Karpas-422 (cell line): ENCODE data around the gene ANO10. TPM values are rescaled to one million over a fixed set of nuclear protein-coding genes. Genes with fewer than 3 reads are reported as not detected.

Source experiments
- DNase-seq: peaks from one replicate; pipeline ENCODE4 v3.0.0-alpha.2; 2015
- H2AFZ ChIP-seq: fragments of 200-600 bp; sonication (generic); 2 replicates; pipeline ENCODE4 v1.6.1; 2014; ENCODE audit warnings: antibody characterized with exemption, low read length, mixed read lengths
- H3K27ac ChIP-seq: fragments of 200-600 bp; sonication (generic); 2 replicates; pipeline ENCODE4 v1.5.1; 2014; ENCODE audit warnings: mild to moderate bottlenecking, low read length, moderate library complexity
- H3K27me3 ChIP-seq: fragments of 200-600 bp; sonication (generic); 2 replicates; pipeline ENCODE4 v1.6.1; 2014; ENCODE audit warnings: low read length, mixed read lengths
- H3K36me3 ChIP-seq: fragments of 200-600 bp; sonication (generic); 2 replicates; pipeline ENCODE4 v1.6.1; 2014; ENCODE audit warnings: low read length, mixed read lengths; ENCODE audit not compliant: insufficient read depth
- H3K4me1 ChIP-seq: fragments of 200-600 bp; sonication (generic); 2 replicates; pipeline ENCODE4 v1.6.1; 2014; ENCODE audit warnings: mild to moderate bottlenecking, low read length, mixed read lengths
- H3K4me2 ChIP-seq: fragments of 200-600 bp; sonication (generic); 2 replicates; pipeline ENCODE4 v1.6.1; 2014; ENCODE audit warnings: low read length, low read depth, mild to moderate bottlenecking; ENCODE audit not compliant: poor library complexity, severe bottlenecking
- H3K4me3 ChIP-seq: fragments of 200-600 bp; sonication (generic); 2 replicates; pipeline ENCODE4 v1.5.1; 2014; ENCODE audit warnings: mild to moderate bottlenecking, antibody characterized with exemption, low read length, mixed read lengths
- H3K79me2 ChIP-seq: fragments of 200-600 bp; sonication (generic); 2 replicates; pipeline ENCODE4 v1.6.1; 2014; ENCODE audit warnings: mild to moderate bottlenecking, low read length, mixed read lengths
- H3K9ac ChIP-seq: fragments of 200-600 bp; sonication (generic); 2 replicates; pipeline ENCODE4 v1.6.0; 2014; ENCODE audit warnings: low read length
- H3K9me2 ChIP-seq: fragments of 200-600 bp; sonication (generic), shearing (Covaris generic); replicated peaks from 2 replicates; pipeline ENCODE4 v1.6.0; 2014; ENCODE audit warnings: mild to moderate bottlenecking, low read length, moderate library complexity; ENCODE audit not compliant: insufficient read depth
- H3K9me3 ChIP-seq: fragments of 300-700, 200-600 bp; sonication (generic); 2 replicates; pipeline ENCODE4 v1.6.1; 2014; ENCODE audit warnings: low read length, mixed read lengths
- H4K20me1 ChIP-seq: fragments of 200-600 bp; sonication (generic); 2 replicates; pipeline ENCODE4 v1.6.1; 2014; ENCODE audit warnings: mild to moderate bottlenecking, antibody characterized with exemption, low read length, low read depth; ENCODE audit not compliant: insufficient read depth
- total RNA-seq: library from RNA; depleted of rRNA; stranded (reverse); fragments of >200 nt; shearing (Covaris generic); gene quantifications from 2 replicates; pipeline ENCODE4 v1.2.3, GENCODE V29; 2014; ENCODE audit warnings: low replicate concordance

Gene ANO10
- total RNA-seq, 1 experiment from 2014 or later: 3.2 TPM

DNA sequence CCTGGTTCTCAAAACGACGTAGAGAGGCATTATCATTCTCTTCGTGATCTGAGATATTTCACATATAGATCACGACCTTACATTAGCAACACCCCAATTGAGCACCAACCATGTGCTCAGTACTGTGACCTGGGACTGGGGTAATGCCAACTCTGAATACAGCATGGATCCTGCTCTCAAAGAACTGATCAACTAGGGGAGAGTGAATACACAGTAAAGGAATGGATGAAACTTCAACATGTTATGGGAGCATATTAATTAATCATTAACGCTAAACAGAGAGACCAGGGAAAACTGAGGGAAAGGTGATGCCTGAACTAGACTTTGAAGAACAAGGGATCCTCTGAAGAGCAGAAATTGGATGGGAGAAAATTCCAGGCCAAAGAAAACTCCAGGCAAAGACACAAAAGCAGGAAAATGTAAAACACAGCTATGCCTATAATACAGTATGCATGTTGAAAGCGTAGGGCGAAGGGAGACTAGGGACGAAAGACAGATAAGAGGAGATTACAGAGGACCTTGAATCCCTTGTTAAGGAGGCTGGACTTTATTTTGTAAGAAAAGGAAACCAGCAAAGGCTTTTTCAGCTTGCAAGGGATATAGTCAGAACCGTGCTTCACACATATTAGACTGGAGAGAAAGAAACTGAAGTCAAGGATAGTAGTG, 105.7 kb downstream of the ANO10 start:
- DNase-seq: no peak
- Histone ChIP-seq H3K4me1 (peaks cover 2% of the 10 kb centered on the region), H3K36me3 (no peaks in the 10 kb centered on the region), H4K20me1 (no peaks in the 10 kb centered on the region), H3K27me3 (no peaks in the 10 kb centered on the region; the same call in 1 of the 2 replicates), H3K4me2 (no peak overlapping the region), H3K27ac (no peak overlapping the region), H3K79me2 (no peaks in the 10 kb centered on the region), H2AFZ (no peak overlapping the region), H3K9me2 (no peaks in the 10 kb centered on the region), H3K4me3 (no peak overlapping the region), H3K9me3 (no peaks in the 10 kb centered on the region), H3K9ac (no peak overlapping the region)

DNA sequence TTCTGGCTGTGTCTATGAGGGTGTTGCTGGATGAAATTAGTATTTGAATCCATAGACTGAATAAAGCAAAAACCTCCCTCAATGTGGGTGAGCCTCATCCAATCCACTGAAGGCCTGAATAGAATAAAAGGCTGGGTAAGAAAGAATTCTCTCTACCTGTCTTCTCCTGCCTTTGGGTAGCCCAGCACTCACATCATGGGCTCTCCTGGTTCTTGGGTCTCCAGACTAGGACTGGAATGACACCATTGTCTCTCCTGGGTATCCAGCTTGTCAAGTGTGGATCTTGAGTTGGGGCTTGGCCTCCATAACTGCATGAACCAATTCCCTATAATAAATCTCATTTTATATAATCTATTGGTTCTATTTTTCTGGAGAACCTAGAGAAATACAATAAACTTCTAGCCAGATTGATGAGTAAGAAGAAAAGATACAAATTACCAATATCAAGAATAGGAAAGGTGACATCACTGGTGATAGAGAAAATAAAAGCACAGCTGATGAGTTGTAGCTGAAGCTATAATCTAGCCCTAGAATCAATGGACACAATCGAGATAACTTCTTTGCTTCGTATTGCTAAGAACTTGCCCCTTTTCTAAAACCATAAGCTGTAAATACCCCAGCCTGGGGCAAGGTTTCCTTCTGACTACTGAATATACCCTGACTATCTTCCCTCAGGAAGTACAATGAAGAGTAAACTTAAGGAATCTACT, 106.4 kb downstream of the ANO10 start:
- no peaks in the 10 kb centered on the region for H3K36me3 ChIP-seq
- H3K9ac ChIP-seq: no peak overlapping the region
- no peaks in the 10 kb centered on the region for H3K4me1 ChIP-seq
- H3K27ac ChIP-seq: no peak overlapping the region
- no peaks in the 10 kb centered on the region for H3K9me2 ChIP-seq
- no peaks in the 10 kb centered on the region; the same call in 1 of the 2 replicates for H3K27me3 ChIP-seq
- H3K79me2 ChIP-seq: no peaks in the 10 kb centered on the region
- no peak for DNase-seq
- no peaks in the 10 kb centered on the region for H4K20me1 ChIP-seq
- no peak overlapping the region for H2AFZ ChIP-seq
- no peak overlapping the region for H3K4me2 ChIP-seq
- no peaks in the 10 kb centered on the region for H3K9me3 ChIP-seq
- H3K4me3 ChIP-seq: no peak overlapping the region

DNA sequence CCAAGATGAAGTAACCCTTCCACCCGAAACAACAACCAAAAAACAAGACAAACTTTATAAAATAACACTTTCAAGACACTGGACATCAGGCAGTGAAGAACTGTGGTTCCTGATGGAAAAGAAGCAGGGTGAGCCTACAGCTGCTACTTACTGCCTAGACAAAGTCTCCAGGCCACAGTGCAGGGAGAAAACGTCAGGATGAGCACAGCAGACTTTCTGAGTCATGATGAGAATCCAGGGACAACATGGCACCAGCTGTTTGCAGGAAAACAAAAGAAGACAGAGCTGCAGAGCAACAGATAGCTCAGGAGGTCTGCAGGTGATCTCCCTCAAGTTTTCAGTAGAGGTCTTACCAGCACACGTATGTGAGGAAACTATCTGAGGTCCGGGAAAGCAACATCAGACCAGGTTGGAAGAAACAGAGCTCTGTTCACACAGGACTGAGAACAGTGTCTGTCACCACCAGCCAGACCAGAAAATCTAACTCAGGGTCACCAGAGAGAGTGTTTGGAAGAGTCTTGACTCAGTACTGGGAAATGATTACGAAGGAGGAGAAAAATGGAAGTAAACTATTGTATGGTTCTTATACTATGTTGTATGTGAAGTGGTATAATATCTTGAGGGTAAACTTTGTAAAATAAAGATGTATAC, 108.9 kb downstream of the ANO10 start:
- Histone ChIP-seq H3K4me3 (no peak overlapping the region), H3K9me2 (no peaks in the 10 kb centered on the region), H3K4me1 (no peaks in the 10 kb centered on the region), H3K9me3 (no peaks in the 10 kb centered on the region), H2AFZ (no peak overlapping the region), H3K4me2 (no peak overlapping the region), H3K9ac (no peak overlapping the region), H3K27ac (no peak overlapping the region), H3K79me2 (no peaks in the 10 kb centered on the region), H3K27me3 (no peaks in the 10 kb centered on the region), H4K20me1 (no peaks in the 10 kb centered on the region), H3K36me3 (no peaks in the 10 kb centered on the region)
- DNase-seq: no peak

DNA sequence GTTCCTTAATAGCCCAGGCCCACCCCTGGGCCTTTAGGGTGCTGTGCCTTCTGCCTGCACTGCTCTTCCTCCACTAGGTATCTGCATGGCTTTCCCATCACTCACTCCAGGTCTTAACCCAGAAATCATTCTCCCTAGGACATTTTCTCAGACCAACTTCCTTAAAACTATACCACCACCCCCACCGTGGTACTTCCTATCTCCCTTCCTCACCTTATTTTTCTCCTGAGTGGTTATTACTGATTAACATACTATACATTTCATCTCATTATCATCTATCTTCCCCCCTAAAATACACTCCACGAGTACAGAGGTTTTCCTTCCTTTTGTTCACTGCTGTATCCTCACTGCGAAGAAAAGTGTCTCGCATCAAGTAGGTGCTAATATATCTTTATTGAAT, 115.2 kb downstream of the ANO10 start:
- H3K9ac ChIP-seq: no peak overlapping the region
- H2AFZ ChIP-seq: no peak overlapping the region
- no peaks in the 10 kb centered on the region for H4K20me1 ChIP-seq
- H3K9me3 ChIP-seq: no peaks in the 10 kb centered on the region
- H3K9me2 ChIP-seq: no peaks in the 10 kb centered on the region
- no peak overlapping the region for H3K4me3 ChIP-seq
- no peak for DNase-seq
- no peaks in the 10 kb centered on the region for H3K79me2 ChIP-seq
- no peaks in the 10 kb centered on the region for H3K27me3 ChIP-seq
- H3K4me1 ChIP-seq: no peaks in the 10 kb centered on the region
- H3K27ac ChIP-seq: no peak overlapping the region
- no peak overlapping the region for H3K4me2 ChIP-seq
- no peaks in the 10 kb centered on the region for H3K36me3 ChIP-seq

DNA sequence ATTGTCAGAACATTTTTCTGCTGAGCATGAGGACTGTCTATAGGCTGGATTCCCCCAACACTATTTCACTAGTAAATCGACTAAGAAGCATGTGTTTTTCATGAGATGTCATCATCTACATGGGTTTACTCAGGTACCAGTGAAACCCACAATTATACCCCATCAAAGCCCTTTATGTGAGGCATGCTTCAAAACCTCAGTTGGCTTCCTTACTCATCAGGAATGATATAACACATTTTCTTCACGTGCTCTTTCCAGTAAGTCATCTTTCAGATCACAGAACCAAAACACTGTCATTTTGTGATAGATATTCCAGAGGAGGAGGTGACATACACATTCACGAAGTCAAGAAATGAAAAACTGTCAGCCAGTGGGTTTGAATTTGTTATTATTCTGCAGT, 116.5 kb downstream of the ANO10 start:
- no peak for DNase-seq
- no peaks in the 10 kb centered on the region for H4K20me1 ChIP-seq
- no peak overlapping the region for H3K27ac ChIP-seq
- H3K4me3 ChIP-seq: no peak overlapping the region
- no peak overlapping the region for H3K4me2 ChIP-seq
- no peak overlapping the region for H3K9ac ChIP-seq
- H3K4me1 ChIP-seq: no peaks in the 10 kb centered on the region
- no peak overlapping the region for H2AFZ ChIP-seq
- no peaks in the 10 kb centered on the region for H3K9me2 ChIP-seq
- no peaks in the 10 kb centered on the region for H3K36me3 ChIP-seq
- H3K27me3 ChIP-seq: no peaks in the 10 kb centered on the region
- no peaks in the 10 kb centered on the region for H3K9me3 ChIP-seq
- H3K79me2 ChIP-seq: no peaks in the 10 kb centered on the region

DNA sequence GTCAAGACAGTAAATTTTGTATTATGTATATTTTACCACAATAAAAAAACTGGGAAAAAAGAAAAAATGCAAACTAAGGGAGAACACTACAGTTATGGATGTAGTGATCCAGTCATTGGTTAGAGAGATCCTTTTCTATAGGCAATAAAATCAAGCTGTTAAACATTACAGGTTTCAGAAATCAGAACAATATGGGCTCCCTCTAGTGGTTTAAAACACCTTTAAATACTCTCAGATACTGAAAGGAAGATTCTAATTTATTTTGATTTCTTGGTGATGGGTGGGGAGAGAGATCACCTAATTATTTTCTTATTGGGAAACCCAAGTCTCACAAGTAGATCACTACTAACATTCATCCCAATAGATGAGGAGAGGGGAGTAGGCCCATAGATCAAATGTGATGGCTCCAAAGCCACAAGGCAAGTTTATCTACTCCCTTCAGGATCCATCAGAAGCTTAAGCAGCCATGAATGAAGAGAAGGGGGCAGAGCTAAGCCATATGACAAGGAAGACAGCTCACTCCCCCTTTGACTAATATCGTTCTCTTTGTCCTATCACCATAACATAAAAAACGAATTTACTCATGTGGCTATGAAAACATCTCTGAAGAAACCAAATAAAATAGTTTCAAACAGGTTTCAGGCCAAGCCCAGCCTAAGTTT, 118.6 kb downstream of the ANO10 start:
- DNase-seq: peak; percentile 70
- H3K4me3 ChIP-seq: no peak overlapping the region

DNA sequence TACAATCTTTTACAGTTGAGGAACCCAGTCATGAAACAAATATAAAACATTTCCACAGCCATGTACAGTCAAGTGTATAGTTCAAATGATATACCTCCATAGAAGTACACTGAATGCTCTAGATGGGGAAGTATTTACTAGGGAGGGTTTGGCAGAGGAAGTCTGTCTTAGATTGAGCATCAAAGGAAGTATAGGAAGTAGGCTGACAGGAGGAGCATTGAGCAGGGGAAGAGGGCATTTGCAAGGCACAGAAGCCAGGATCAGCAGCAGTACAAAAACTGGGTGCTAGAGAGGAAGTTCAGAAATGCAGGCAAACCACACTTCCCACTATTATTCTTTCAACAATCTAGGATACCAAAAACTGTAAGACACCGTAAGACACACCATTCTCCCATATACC, 122.6 kb downstream of the ANO10 start:
- Histone ChIP-seq H3K27me3 (no peaks in the 10 kb centered on the region), H3K36me3 (no peaks in the 10 kb centered on the region), H2AFZ (no peak overlapping the region), H3K9me3 (no peaks in the 10 kb centered on the region), H3K9ac (no peak overlapping the region), H3K9me2 (no peaks in the 10 kb centered on the region), H3K4me1 (no peaks in the 10 kb centered on the region), H3K4me2 (no peak overlapping the region), H3K27ac (no peak overlapping the region), H3K79me2 (no peaks in the 10 kb centered on the region), H4K20me1 (no peaks in the 10 kb centered on the region), H3K4me3 (no peak overlapping the region)
- no peak for DNase-seq

More for the DNA sequence above, 118.6 kb downstream of the ANO10 start:
- H3K9ac ChIP-seq: no peak overlapping the region
- H3K27me3 ChIP-seq: no peaks in the 10 kb centered on the region
- H3K36me3 ChIP-seq: no peaks in the 10 kb centered on the region
- no peaks in the 10 kb centered on the region for H3K9me3 ChIP-seq
- H3K79me2 ChIP-seq: no peaks in the 10 kb centered on the region
- no peaks in the 10 kb centered on the region for H3K4me1 ChIP-seq
- no peak overlapping the region for H2AFZ ChIP-seq
- no peak overlapping the region for H3K4me2 ChIP-seq
- no peak overlapping the region for H3K27ac ChIP-seq
- H4K20me1 ChIP-seq: no peaks in the 10 kb centered on the region
- no peaks in the 10 kb centered on the region for H3K9me2 ChIP-seq

DNA sequence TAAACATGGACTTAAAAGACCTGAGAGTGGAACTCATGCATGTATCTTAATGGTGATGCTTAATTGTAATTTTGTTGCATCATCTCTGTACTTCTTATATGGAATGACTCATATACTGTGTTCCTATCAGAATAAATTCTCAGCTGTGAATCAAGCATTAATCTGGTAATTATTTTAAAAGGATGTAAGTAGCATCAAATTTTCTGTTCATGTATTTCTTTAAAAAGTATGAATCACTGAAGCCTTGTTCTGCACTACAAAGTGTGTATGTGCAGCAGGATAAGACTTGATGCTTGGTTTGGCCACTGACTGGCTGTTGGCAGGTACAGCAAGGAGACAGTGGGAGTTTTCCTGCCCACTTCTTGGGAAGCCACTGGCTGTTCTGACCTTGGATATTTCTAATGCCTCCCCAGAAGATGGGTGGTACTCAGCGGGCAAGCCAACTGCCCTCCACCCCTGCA, 123.9 kb downstream of the ANO10 start:
- no peak for DNase-seq
- Histone ChIP-seq H3K36me3 (no peaks in the 10 kb centered on the region), H3K4me3 (no peak overlapping the region), H2AFZ (no peak overlapping the region), H3K27ac (no peak overlapping the region), H3K9ac (no peak overlapping the region), H3K79me2 (no peaks in the 10 kb centered on the region), H3K9me3 (no peaks in the 10 kb centered on the region), H3K27me3 (no peaks in the 10 kb centered on the region), H3K9me2 (no peaks in the 10 kb centered on the region), H3K4me1 (no peaks in the 10 kb centered on the region), H4K20me1 (no peaks in the 10 kb centered on the region), H3K4me2 (no peak overlapping the region)
